HEK293 (cell line): ENCODE data around the gene DIP2C.

Experiments
- ZNF529 ChIP-seq: fragments of 450-650 bp; formaldehyde crosslinking; IDR thresholded peaks from 2 replicates; pipeline ENCODE4 v1.5.1; 2017; ENCODE audit warnings: missing genetic modification characterization, missing biosample characterization; ENCODE audit not compliant: insufficient replicate concordance
- ZNF692 ChIP-seq: fragments of 450-650 bp; formaldehyde crosslinking; IDR thresholded peaks from 2 replicates; pipeline ENCODE4 v1.5.1; 2016; ENCODE audit warnings: missing biosample characterization, missing genetic modification characterization
- ZNF707 ChIP-seq: fragments of 450-650 bp; formaldehyde crosslinking; IDR thresholded peaks from 2 replicates; pipeline ENCODE4 v1.5.1; 2016; ENCODE audit warnings: missing biosample characterization, missing genetic modification characterization
- ZSCAN23 ChIP-seq: fragments of 450-650 bp; formaldehyde crosslinking; IDR thresholded peaks from 2 replicates; pipeline ENCODE4 v1.5.1; 2016; ENCODE audit warnings: missing biosample characterization, missing genetic modification characterization
- TF ChIP-seq, protein P1 (sequence below): fragments of 450-650 bp; formaldehyde crosslinking; IDR thresholded peaks from 2 replicates; pipeline ENCODE4 v1.5.1; 2016; ENCODE audit warnings: missing biosample characterization, missing genetic modification characterization
- TF ChIP-seq, protein P2 (sequence below): sonication (generic); formaldehyde crosslinking; IDR thresholded peaks from 2 replicates; pipeline ENCODE4 v1.8.1; 2022; ENCODE audit warnings: mild to moderate bottlenecking, moderate library complexity, missing genetic modification reagents

DNA sequence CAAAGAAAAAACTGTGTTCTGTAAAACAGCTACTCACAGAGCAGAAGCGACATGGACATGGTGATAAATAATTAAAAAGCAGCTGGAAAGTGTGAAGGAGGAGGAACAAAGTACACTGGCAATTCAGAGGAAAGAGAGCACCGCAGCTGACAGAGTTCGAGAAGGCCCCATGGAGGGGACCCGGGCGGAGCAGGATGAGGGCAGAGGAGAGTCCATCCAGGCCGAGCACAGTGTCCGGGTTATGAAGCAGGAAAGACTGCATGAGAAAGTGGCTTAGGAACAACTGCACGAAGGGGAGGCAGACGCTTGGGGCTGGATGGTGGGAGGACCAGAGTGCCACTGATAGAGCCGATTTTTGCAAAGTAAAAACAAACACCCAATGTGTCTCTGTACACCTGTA lies 368.7 kb downstream of the DIP2C start:
- TF ChIP-seq, protein P1, sequence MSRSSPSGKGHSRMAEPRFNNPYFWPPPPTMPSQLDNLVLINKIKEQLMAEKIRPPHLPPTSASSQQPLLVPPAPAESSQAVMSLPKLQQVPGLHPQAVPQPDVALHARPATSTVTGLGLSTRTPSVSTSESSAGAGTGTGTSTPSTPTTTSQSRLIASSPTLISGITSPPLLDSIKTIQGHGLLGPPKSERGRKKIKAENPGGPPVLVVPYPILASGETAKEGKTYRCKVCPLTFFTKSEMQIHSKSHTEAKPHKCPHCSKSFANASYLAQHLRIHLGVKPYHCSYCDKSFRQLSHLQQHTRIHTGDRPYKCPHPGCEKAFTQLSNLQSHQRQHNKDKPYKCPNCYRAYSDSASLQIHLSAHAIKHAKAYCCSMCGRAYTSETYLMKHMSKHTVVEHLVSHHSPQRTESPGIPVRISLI (tag by site-specific recombination), result no peak
- TF ChIP-seq ZNF529 (no peak), ZNF692 (tag by site-specific recombination) (no peak), ZSCAN23 (no peak), ZNF707 (tag by site-specific recombination) (no peak)
- TF ChIP-seq, protein P2, sequence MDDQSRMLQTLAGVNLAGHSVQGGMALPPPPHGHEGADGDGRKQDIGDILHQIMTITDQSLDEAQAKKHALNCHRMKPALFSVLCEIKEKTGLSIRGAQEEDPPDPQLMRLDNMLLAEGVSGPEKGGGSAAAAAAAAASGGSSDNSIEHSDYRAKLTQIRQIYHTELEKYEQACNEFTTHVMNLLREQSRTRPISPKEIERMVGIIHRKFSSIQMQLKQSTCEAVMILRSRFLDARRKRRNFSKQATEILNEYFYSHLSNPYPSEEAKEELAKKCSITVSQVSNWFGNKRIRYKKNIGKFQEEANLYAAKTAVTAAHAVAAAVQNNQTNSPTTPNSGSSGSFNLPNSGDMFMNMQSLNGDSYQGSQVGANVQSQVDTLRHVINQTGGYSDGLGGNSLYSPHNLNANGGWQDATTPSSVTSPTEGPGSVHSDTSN (CRISPR knock-in tag), result no peak
